Stimulated activated naive CD4-positive, alpha-beta T cell (primary cell): ENCODE results near the gene DNAH1.

Experiments used
- DNase-seq, 6 experiments: peaks; one replicate each; lab custom pipeline; 2025; lab: John Stamatoyannopoulos, UW

DNAH1 gene

GRCh38 chr3:52433996-52434479, 117.9 kb downstream of the DNAH1 start:
- no peak for DNase-seq

DNA sequence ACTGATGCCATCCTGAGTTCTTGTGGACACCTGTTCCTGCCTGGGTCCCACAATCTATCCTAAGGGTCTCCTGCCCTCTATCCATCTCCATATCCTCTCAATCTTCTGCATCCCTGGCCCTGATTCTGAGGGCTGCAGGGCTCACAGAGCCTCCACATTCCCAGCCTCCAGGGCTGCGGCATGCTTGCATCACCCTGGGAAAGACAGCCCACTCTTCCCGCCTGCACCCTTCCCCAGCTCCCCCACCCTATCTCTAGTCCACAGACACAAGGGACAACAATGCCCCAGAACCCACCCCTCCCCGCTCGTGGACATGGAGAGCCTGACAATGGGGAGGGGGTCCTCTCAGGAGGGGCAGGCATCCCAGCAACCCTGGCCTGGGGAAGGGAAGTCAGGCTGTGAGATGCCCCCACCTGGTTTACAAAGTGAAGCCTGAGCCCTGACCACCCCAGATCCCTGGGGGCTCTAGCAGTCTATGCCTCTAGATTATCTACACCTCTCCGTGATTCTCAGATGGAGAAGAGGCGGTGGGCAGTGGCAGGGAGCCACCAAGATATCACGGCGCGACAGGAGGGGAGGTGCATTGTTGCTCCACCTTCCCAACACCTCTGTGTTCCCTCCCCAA, 118.5 kb downstream of the DNAH1 start:
- DNase-seq, result no peak

DNA sequence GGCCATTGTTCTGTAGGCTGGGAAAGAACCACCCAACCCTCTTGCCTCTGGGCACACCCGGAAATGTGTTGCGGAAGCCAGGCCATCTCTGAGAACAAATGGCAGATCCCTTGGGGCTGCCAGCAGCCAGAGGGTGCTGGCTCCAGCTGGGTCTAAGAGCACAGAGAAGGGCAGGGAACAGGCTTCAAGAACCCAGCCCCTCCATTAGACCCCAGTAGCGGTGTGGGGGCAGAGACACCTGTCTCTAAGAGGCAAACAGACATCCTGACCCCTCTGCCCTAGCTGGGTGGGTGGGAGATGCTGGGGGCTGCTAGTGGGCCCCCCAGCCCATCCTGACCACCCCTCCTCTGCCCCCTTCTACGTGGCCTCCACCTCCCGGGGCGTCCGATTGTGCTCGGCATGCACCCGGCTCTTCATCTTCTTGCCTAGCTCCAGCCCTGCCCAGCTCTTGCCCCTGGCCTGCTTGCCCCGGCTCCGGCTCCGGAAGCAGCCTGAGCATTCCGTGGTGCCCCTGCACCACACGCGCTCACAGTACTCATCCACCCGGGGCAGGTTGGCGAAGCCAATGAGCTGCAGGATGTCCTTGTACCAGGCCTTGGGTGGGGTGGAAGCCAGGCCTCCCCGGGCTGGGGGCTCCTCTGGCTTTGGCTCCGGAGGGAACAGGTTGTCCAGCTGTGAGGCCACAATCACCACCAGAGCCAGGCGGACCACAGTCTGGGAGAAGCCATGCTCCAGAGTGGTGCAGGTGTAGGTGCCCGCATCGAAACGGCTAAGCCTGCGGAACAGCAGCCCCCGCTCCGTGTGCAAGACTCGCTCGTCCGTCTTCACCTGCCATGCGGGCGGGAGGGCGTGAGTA, 119.4 kb downstream of the DNAH1 start:
- no peak for DNase-seq

DNA sequence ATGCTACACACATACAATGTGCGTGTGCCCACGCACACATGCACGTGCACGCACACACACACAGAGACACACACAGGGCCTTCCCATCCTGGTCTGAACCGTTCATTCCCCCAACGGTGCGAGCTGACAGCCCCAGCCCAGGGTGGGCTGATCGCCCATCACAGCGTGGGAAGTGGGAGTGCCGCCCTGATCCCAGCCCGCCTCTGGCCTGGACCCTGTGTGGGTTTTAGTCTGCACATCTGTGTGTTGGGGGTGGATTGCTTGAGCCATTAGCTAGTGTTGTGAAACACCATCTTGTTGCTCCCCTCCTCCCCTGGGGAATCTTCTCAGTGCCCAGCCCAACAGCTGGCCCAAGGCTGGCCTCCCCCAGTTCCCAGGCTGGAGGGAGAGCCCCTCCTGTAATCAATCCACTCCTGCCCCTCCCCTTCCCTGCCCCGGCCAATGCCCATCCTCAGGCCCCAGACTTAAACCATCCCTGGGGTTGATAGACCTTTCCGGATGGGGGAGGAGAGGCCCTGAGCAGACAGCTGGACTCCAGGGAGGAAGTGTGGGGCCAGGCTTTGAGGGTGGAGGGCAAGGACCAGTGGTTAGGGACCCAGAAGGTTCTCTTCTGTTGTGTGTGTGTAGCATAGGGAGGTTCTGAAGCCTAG, 120.5 kb downstream of the DNAH1 start:
- no peak for DNase-seq

DNA sequence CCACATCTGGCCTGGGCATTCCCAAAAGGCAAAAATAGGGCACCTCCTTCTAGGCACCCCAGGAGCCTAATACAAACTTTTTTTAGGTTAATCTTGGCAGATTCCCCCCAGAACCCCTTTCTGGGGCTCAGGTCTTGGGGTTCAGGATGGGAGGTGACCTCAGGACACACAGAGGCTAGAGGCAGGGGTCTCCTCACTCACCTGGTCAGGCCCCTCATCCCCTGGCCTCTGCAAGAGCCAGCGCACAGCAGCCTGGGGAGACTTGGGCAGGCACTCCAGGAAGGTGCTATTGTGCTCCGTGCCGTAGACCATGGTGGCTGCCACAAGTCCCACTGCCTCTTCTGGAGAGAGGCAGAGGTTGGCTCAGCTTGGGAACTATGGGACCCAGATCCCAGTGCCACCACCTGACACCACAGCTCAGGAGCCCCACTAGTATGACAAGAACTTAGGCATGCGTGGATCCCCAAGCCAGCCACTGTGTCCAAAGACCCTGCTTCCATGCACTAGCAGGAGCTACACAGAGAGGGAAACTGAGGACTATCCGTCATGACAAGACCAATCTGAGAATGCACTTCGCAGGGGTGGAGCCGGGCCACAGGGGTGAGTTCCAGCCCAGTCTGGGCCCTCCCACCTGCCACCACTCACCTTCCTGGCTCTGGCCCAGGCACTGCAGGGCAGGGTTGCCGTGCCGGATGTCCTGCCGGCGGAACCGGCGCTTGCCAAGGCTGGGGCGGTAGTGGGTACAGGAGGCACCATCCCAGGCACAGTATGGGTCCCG, 121.4 kb downstream of the DNAH1 start:
- DNase-seq, result no peak

- no peak for DNase-seq
Observed at GRCh38 chr3:52438104-52438376, 121.9 kb downstream of the DNAH1 start.

DNA sequence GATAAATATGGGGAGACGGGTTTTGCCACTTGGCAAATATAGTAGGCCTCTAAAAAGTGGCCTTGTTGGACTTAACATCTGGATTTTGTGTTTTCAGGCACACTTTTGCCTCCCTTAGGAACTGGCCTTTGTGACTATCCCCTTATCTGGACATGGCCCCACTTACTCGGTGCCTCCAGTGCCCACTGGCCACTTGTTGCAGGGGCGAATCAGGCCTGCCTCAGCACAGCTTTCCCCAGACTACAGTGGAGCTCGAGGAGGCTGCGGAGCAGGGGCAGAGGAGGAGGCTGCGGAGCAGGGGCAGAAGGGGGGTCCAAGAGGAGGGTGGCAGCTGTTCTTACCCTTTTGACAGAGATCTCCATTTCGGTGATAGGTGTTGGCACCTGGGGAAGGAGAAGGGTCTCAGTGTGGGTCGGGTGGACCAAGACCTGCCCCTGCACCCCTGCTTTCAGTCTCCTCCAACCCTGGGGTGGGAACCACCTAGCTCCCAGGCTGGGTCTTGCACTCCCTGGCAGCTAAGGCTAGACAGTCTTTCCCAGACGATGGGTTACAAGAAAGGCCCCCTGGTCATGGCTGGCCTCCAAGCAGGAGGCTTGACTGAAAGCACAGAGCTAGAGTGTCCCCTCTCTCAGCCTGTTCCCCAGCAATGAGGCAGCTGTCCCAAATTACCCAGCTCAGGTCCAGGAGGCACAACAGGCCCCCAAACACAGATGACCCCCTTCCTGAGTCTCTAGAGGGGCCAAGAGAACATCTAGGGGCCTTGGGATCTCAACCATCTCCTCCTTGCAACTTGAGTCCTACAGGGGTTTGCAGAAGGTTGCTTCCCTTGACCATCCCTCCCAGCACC, 122.7 kb downstream of the DNAH1 start:
- no peak for DNase-seq

- no peak for DNase-seq
Observed at GRCh38 chr3:52439426-52440248, 123.5 kb downstream of the DNAH1 start.

GRCh38 chr3:52440249-52440551, 124.1 kb downstream of the DNAH1 start:
- no peak for DNase-seq

DNA sequence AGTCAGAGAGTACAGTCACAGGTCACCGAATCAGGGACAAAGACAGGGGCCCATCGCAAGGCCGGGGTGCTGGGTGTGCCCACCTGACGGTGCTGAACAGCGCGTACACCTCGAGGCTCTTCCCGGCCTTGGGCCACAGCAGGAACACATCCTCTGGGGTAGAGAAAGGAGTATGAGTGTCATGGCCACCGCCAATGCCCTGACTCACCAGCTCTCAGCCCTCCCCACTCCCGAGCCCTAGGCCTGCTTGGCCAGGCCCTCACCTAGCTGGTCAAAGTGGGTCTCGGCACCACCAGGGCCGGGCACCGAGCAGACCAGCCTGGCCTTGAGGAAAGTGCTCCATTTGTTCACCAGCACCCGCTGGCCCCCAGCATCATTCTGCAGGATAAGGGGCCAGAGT, 124.6 kb downstream of the DNAH1 start:
- no peak for DNase-seq

GRCh38 chr3:52441091-52441771, 125.1 kb downstream of the DNAH1 start:
- no peak for DNase-seq

DNA sequence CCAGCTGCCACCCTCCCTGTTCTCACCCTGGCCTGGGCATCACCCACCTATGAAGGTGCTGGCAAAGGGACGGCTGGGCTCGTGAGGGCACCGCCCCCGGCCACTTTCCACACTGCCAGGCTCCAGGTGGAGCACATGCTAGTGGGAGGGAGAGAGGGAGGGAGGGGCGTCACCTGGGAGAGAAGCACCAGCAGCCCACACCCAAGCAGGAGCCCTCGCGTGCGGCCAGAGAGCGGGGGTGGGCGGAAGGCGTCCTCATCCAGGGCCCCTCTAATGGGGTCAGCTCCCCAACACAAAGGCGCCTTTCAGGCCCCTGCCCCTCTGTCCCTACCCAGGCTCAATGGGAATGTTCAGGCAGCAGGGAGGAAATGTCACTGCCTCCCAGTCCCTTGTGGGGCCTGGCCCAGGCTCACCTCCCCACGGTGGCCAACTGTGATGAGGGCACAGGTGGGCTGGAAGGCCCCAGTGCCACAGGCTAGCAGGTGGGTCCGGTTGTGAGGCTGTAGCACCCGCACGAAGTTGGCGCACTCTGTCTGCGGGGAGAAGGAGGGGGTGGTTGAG, 125.7 kb downstream of the DNAH1 start:
- DNase-seq, result no peak

- no peak for DNase-seq
Observed at GRCh38 chr3:52442409-52443267, 126.5 kb downstream of the DNAH1 start.

DNA sequence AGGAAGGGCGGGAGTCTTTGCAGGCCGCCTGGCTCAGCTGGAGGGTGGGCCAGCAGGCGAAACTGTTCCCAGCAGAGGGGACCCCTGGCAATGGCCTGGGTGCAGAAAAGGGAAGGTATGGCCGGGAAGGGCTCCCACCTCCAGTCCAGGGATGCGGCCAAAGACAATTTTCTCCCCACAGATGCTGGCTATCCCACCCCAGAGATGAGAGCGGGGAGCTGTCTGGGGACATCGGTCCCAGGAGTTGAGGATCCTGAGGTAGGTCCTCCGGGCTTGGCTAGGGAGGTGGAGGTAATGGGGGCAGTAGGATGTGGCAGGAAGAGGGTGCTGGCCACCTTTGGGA, 127.1 kb downstream of the DNAH1 start:
- no peak for DNase-seq

DNA sequence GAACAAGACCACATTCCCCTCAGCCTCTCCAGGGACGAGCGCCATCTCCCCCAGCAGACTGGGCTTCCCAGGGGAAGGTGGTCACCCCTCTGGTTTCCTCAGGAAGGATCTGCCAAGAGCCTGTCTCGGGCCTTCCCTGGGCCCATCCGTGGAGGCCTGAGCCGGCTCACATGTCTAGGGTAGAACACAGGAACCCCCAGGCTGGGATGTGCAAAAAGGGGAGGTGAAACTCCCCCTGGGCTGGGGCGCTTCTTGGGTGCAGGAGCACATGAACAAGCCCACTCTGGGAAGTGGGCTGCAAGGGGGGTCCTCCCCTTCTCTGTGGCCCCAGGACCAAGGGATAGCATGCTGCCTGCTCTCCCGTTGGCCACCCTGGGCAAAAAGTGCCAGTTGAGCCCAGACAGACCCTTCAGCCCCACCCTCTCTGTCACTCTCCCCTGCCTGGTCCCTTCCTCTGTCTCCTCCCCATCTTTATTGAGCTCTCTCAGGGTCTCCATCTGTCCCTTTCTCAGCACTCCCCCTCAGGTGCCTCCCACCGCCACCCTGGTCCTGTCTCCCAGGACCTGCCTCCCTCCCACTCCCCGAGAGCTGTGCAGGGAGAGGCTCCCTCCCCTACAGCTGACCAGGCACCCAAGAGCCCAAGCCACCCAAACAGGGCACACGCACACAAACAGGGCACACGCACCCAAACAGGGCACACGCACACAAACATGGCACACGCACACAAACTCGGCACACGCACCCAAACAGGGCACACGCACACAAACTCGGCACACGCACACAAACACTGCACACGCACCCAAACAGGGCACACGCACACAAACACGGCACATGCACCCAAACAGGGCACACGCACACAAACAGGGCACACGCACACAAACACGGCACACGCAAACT, 127.9 kb downstream of the DNAH1 start:
- no peak for DNase-seq

DNA sequence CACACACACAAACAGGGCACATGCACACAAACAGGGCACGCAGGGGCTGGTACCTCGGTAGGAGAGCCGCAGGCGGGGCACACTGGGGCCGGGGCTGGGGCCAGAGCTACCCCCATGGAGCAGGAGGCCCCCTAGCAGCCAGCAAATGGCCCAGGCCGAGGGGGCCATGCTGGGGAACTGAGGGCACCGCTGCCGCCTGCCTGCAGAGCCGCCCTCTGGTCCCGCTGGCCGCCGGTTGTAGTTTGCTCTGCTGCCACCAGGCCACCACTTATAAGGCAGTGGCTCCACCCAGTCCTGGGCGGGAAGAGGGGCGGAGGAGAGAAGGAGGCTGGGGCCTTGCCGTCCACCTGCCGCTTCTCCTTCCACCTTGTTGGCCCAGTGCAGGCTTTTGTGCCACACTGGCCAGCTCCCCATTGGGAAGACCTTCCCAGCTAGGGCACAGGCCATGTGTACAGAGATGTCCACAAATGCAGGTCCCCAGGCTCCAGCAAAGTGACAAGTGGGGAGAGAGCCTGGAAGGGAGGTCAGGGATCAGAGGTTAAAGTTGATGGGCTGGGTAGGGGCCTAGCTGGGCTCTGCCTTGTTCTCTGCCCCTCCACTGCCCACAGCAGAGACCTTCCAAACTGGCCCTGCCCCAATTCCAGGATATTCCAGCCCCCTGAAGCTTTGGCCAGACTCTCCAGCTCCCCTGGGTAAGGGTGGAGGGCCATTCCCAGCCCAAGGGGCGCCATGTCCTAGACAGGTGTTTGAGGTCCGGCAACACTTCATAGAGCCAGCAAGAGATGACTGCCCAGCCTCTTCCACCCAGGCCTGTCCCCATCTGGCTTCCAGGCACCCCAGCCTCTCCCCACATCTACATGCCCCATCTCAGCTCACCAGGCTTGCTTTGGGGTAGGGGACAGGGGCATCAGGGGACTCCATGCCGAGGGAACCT, 129.0 kb downstream of the DNAH1 start, which contains the start of gene SEMA3G:
Gene SEMA3G (minus strand): TSS at position 244 of the 934 bp plus-strand sequence. CDS start 76 bp downstream, at position 168.
- peak; percentile 36 to 65 (median 51) for DNase-seq

- no peak for DNase-seq
Observed at GRCh38 chr3:52446042-52446441, 129.9 kb downstream of the DNAH1 start.
